Activated T-cell treated with anti-CD3 and anti-CD28 coated beads, Interleukin-2, amount 50 U/mL, for 24 hours (primary cell): Measurements from ENCODE around the gene DUSP7.
"Not testable (repeated sequence)": the region's sequence is repeated elsewhere in the genome, so short reads cannot be mapped to it uniquely, and the experiment has no call there.

Experiments used
- DNase-seq: peaks from one replicate; pipeline ENCODE4 v3.0.0-alpha.2; 2020
- H3K27ac Mint-ChIP-seq: 2 replicates; pipeline ENCODE4 v1.8.0; 2020; ENCODE audit warnings: mild to moderate bottlenecking, mixed read lengths
- H3K27me3 Mint-ChIP-seq: 2 replicates; pipeline ENCODE4 v1.8.0; 2020; ENCODE audit warnings: mixed read lengths
- H3K36me3 Mint-ChIP-seq: 2 replicates; pipeline ENCODE4 v1.8.0; 2020; ENCODE audit warnings: low read depth, mixed read lengths
- H3K4me1 Mint-ChIP-seq: 2 replicates; pipeline ENCODE4 v1.8.0; 2020; ENCODE audit warnings: low read depth, mixed read lengths
- H3K4me3 Mint-ChIP-seq: 2 replicates; pipeline ENCODE4 v1.8.0; 2020; ENCODE audit warnings: mild to moderate bottlenecking, moderate library complexity, mixed read lengths
- H3K9me3 Mint-ChIP-seq: 2 replicates; pipeline ENCODE4 v1.8.0; 2020; ENCODE audit warnings: mixed read lengths

DUSP7 gene

GRCh38 chr3:52036829-52037228, 19.5 kb downstream of the DUSP7 start:
- Mint-ChIP-seq H3K27me3 (no peaks in the 10 kb centered on the region), H3K36me3 (no peaks in the 10 kb centered on the region), H3K4me1 (peaks cover 1% of the 10 kb centered on the region), H3K9me3 (no peaks in the 10 kb centered on the region), H3K27ac (no peak overlapping the region), H3K4me3 (no peak overlapping the region)
- no peak for DNase-seq

DNA sequence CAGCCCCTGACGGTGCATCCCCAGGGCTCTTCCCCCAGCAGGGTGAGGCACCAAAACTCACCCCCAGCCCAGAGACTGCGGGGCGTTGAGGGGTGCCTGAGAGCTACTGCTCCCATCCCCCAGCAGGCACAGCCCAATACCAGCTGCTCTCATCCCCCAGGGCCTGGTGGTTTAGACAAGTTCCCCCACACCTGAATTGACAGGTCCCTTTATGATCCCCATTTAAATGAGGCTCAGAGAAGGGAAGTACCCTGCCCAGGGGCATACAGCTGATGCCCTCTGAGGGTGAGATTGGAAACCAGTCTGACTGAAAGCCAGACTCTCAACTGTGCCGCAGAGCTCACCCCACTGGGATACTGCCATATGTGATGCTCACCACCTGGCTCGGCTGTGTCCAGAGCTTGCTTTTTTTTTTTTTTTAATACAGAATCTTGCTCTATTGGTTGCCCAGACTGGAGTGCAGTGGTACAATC, 20.1 kb downstream of the DUSP7 start:
- H3K27me3 Mint-ChIP-seq: no peaks in the 10 kb centered on the region
- no peak for DNase-seq
- H3K4me1 Mint-ChIP-seq: no peaks in the 10 kb centered on the region
- no peaks in the 10 kb centered on the region for H3K9me3 Mint-ChIP-seq
- no peak overlapping the region for H3K27ac Mint-ChIP-seq
- H3K36me3 Mint-ChIP-seq: no peaks in the 10 kb centered on the region
- no peak overlapping the region for H3K4me3 Mint-ChIP-seq

DNA sequence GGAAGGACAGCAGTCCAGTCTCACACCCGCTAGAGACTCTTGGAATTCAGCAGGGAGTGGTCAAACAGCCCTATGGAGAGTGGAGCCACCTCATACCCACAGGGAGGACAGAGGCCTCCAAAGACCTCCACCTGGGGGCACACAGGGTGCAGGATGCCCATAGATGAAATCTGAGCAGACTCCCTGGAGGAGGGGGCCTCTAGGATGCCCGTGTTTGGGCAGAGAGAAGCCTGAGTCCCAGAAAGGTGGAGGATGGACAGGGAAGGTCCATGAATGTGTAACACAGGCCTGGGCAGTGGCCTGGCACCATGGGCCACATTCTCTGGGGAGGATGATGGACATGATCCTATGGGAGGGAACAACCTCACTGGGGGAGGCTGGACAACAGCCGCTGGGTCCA, 21.7 kb downstream of the DUSP7 start:
- Mint-ChIP-seq H3K9me3 (no peaks in the 10 kb centered on the region), H3K27ac (no peak overlapping the region), H3K4me3 (no peak overlapping the region), H3K27me3 (no peaks in the 10 kb centered on the region), H3K4me1 (no peaks in the 10 kb centered on the region), H3K36me3 (no peaks in the 10 kb centered on the region)
- DNase-seq: no peak

DNA sequence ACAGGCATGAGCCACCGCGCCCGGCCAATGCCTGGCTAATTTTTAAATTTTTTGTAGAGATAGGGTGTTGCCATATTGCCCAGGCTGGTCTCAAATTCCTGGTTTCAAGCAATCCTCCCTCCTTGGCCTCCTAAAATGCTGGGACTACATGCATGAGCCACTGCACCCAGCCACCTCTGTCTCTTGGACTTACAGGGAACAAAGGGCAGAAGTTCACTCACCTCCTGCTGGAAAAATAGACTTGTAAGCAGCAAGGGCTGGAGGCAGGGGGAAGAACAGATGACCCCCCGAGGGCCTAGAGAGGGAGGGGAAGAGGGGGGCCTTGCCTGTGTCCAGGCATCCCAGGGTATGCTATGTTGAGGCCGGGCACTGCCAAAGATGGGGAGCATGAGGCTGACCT, 22.2 kb downstream of the DUSP7 start:
- H3K4me1 Mint-ChIP-seq: no peaks in the 10 kb centered on the region
- DNase-seq: no peak
- H3K27me3 Mint-ChIP-seq: no peaks in the 10 kb centered on the region
- no peak overlapping the region for H3K27ac Mint-ChIP-seq
- no peak overlapping the region for H3K4me3 Mint-ChIP-seq
- H3K36me3 Mint-ChIP-seq: no peaks in the 10 kb centered on the region
- H3K9me3 Mint-ChIP-seq: no peaks in the 10 kb centered on the region

GRCh38 chr3:52033748-52034147, 22.6 kb downstream of the DUSP7 start:
- not testable (repeated sequence) for H3K36me3 Mint-ChIP-seq, H3K4me3 Mint-ChIP-seq, H3K27ac Mint-ChIP-seq, DNase-seq, H3K27me3 Mint-ChIP-seq, H3K4me1 Mint-ChIP-seq, H3K9me3 Mint-ChIP-seq

DNA sequence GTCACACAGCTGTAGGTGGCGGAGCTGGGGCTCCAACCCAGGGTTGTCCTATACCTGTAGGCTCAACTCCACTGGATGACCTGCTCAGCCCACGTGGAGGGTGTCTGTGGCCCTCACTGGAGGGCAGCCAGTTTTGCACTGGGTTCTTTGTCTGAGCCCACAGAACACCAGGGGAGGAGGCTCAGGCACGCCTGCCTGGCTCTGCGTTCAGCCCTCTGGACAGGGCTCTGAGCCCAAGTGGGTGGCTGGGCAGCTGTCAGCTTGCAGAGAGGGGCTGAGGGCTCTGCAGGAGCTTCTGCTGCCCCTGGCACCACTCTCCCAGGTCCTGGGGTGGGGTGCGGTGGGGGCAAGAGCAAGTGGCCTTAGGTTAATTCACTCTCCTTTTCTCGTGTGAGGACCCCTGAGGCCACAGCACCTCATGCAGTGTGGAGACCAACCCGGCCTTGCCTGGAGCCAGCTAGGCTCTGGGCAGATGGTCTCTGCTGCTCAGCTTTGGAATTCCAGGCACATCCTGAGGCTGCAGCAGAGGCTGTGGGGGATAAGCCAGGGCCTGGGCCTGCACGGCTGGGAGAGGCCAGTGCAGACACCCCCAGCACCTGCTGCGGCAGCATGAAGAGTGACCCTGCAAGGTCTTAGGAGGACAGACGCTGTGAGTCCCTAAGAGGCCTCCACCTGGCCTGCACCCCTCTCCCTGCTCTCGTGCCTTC, 23.5 kb downstream of the DUSP7 start:
- H3K27ac Mint-ChIP-seq: no peak overlapping the region
- no peak for DNase-seq

DNA sequence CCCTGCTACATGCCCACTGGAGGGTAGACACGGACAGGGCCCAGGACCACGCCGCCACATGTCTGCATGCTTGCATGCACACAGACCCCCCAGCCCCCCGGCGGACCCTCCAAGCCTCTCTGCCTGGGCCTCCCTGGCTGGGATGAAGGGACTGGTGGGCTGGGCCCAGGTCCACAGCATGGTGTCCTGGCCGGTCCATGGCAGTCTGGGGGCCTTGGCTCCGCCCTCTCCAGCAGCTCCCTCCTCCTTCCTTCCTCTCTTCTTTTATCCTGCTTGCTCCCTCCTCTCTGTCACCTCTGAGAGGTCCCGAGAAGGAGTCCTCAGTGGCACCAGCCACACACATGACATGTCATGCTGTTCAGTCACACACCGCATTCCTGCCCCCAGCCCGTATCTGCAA, 24.5 kb downstream of the DUSP7 start:
- no peaks in the 10 kb centered on the region for H3K9me3 Mint-ChIP-seq
- H3K4me3 Mint-ChIP-seq: no peak overlapping the region
- H3K27me3 Mint-ChIP-seq: no peaks in the 10 kb centered on the region
- H3K4me1 Mint-ChIP-seq: no peaks in the 10 kb centered on the region
- no peak for DNase-seq
- no peaks in the 10 kb centered on the region for H3K36me3 Mint-ChIP-seq
- H3K27ac Mint-ChIP-seq: no peak overlapping the region

More for the DNA sequence above, 23.5 kb downstream of the DUSP7 start:
- no peaks in the 10 kb centered on the region for H3K4me1 Mint-ChIP-seq
- no peaks in the 10 kb centered on the region for H3K9me3 Mint-ChIP-seq
- H3K36me3 Mint-ChIP-seq: no peaks in the 10 kb centered on the region
- no peaks in the 10 kb centered on the region for H3K27me3 Mint-ChIP-seq
- H3K4me3 Mint-ChIP-seq: no peak overlapping the region

DNA sequence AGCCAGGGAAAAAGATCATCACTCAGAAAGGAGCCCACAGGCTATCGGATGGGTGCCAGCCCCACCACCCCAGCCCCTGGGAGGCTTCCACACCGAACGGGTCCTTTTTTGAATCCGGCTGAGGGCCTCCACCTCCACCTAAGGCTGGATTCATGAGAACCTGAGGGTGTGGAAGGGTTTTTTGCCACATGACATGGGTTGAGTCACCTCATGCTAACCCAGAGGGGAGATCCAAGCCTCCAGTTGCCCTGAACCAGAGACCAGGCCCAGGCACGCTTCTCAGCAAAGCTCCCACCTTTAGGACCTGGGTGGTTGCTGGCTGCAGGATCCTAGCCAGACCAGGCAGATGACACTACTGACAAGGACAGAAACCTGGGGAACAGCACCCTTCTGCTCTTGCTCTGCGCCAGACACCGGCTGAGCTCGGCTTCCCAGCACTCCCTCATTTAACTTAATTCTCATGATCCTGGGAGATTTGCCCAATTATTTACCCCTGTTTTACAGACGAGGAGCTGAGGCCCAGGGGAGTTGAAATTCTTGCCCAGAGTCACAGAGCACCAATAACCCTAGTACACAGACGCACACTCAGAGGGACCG, 25.6 kb downstream of the DUSP7 start:
- Mint-ChIP-seq H3K9me3 (no peaks in the 10 kb centered on the region), H3K36me3 (no peaks in the 10 kb centered on the region), H3K27me3 (no peaks in the 10 kb centered on the region), H3K4me1 (no peaks in the 10 kb centered on the region), H3K4me3 (no peak overlapping the region), H3K27ac (no peak overlapping the region)
- DNase-seq: no peak

DNA sequence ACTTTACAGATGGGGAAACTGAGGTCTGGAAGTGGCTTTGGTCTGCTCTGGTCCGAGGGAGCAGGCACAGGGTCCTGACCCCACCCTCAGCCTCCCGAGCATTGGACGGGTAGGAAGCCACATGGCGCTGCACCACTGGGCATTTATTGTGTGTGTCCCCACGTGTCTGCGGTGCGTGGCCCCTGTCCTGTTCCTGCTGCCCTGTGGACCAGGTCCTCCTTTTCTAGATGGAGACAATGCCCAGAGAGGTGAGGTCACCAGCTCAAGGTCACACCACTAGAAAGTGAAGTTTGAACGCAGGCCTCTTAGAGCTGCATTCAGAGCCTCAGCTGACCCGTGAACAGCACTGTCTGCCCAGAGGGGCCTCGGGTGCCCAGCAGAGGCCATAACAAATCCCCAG, 26.8 kb downstream of the DUSP7 start:
- no peak for DNase-seq
- Mint-ChIP-seq H3K4me1 (no peaks in the 10 kb centered on the region), H3K9me3 (no peaks in the 10 kb centered on the region), H3K27me3 (no peaks in the 10 kb centered on the region), H3K36me3 (no peaks in the 10 kb centered on the region), H3K27ac (no peak overlapping the region), H3K4me3 (no peak overlapping the region)

GRCh38 chr3:52029053-52029452, 27.3 kb downstream of the DUSP7 start:
- Mint-ChIP-seq H3K4me3 (no peak overlapping the region), H3K27ac (no peak overlapping the region), H3K27me3 (no peaks in the 10 kb centered on the region), H3K36me3 (no peaks in the 10 kb centered on the region), H3K9me3 (no peaks in the 10 kb centered on the region), H3K4me1 (no peaks in the 10 kb centered on the region)
- no peak for DNase-seq

DNA sequence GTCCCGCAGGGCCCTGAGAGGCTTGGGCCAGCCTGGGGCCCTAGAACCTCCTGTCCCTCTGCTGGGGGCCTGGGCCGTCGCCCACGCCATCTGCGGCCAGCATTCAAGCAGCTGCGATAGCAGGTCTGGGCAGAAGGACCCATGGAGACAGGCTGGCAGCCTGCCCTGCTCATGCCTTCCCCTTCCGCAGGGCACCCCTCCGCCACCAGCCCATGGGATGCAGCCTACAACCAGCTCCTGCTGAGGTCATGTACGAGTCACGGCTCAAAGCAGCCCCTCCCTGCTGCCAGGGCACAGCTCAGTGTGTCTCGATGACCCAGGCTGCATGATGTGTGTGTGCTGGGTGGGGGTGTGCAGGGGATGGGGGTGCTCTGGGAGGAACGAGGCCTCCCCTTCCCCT, 27.8 kb downstream of the DUSP7 start:
- Mint-ChIP-seq H3K4me1 (no peaks in the 10 kb centered on the region), H3K27me3 (no peaks in the 10 kb centered on the region), H3K4me3 (no peak overlapping the region), H3K9me3 (no peaks in the 10 kb centered on the region), H3K27ac (no peak overlapping the region), H3K36me3 (no peaks in the 10 kb centered on the region)
- no peak for DNase-seq

- no peaks in the 10 kb centered on the region for H3K4me1 Mint-ChIP-seq
- H3K27me3 Mint-ChIP-seq: no peaks in the 10 kb centered on the region
- no peak overlapping the region for H3K4me3 Mint-ChIP-seq
- no peak for DNase-seq
- H3K36me3 Mint-ChIP-seq: no peaks in the 10 kb centered on the region
- no peaks in the 10 kb centered on the region for H3K9me3 Mint-ChIP-seq
- no peak overlapping the region for H3K27ac Mint-ChIP-seq
Observed at GRCh38 chr3:52026041-52026440, 30.3 kb downstream of the DUSP7 start.

GRCh38 chr3:52025453-52025852, 30.9 kb downstream of the DUSP7 start:
- Mint-ChIP-seq H3K27me3 (no peaks in the 10 kb centered on the region), H3K4me3 (no peak overlapping the region), H3K4me1 (no peaks in the 10 kb centered on the region), H3K27ac (no peak overlapping the region), H3K36me3 (no peaks in the 10 kb centered on the region), H3K9me3 (no peaks in the 10 kb centered on the region)
- DNase-seq: no peak

GRCh38 chr3:52024765-52025452, 31.5 kb downstream of the DUSP7 start:
- Mint-ChIP-seq H3K4me3 (no peak overlapping the region), H3K36me3 (no peaks in the 10 kb centered on the region), H3K4me1 (no peaks in the 10 kb centered on the region), H3K27ac (no peak overlapping the region), H3K27me3 (no peaks in the 10 kb centered on the region), H3K9me3 (no peaks in the 10 kb centered on the region)
- DNase-seq: no peak
